Measurements from ENCODE around the gene ALPP. TPM values are rescaled to one million over a fixed set of nuclear protein-coding genes. Genes with fewer than 3 reads are reported as not detected.
"Not testable (repeated sequence)": the region's sequence is repeated elsewhere in the genome, so short reads cannot be mapped to it uniquely, and the experiment has no call there.

ALPP gene
- polyA plus RNA-seq, 1 of the 3 experiments (the other 2 are of a cell fraction), result not detected

GRCh38 chr2:232381204-232382031, 2.9 kb downstream of the ALPP start:
- CTCF ChIA-PET, result interaction anchor here (1.0 kb wide), 1 partner anchor 10 kb away, joined by 4 read pairs; no protein-coding TSS in a partner anchor
- H3F3A ChIP-seq (replicated peaks; ENCODE audit: insufficient read depth); H4K20me1 ChIP-seq (ENCODE audit: insufficient read depth); H3K79me2 ChIP-seq (ENCODE audit: insufficient read depth); H3K9me2 ChIP-seq; H3K27ac ChIP-seq (ENCODE audit: low read depth in 2 of 2, low read length in 1 of 2); H3K9me3 ChIP-seq; H3K9ac ChIP-seq; POLR2A ChIA-PET; H3K4me1 ChIP-seq (ENCODE audit: control insufficient read depth in 1 of 2, insufficient read depth in 2 of 2, low read depth in 1 of 2, low read length in 1 of 2); H2AFZ ChIP-seq (ENCODE audit: low read depth); H3K4me3 ChIP-seq (ENCODE audit: low read depth in 2 of 2, low read length in 1 of 2); H3K4me2 ChIP-seq; H3K36me3 ChIP-seq (replicated peaks in 1 of 2; ENCODE audit: control insufficient read depth in 1 of 2, insufficient read depth in 2 of 2, low read length in 1 of 2): not testable (repeated sequence)
- WGBS (ENCODE audit: low lambda C conversion rate), result 42% methylated on average over 16 of the region's 59 CpGs
- peak; percentile 51 for DNase-seq
- peaks cover 41% of the 10 kb centered on the region for H3K27me3 ChIP-seq (ENCODE audit: insufficient read depth)

DNA sequence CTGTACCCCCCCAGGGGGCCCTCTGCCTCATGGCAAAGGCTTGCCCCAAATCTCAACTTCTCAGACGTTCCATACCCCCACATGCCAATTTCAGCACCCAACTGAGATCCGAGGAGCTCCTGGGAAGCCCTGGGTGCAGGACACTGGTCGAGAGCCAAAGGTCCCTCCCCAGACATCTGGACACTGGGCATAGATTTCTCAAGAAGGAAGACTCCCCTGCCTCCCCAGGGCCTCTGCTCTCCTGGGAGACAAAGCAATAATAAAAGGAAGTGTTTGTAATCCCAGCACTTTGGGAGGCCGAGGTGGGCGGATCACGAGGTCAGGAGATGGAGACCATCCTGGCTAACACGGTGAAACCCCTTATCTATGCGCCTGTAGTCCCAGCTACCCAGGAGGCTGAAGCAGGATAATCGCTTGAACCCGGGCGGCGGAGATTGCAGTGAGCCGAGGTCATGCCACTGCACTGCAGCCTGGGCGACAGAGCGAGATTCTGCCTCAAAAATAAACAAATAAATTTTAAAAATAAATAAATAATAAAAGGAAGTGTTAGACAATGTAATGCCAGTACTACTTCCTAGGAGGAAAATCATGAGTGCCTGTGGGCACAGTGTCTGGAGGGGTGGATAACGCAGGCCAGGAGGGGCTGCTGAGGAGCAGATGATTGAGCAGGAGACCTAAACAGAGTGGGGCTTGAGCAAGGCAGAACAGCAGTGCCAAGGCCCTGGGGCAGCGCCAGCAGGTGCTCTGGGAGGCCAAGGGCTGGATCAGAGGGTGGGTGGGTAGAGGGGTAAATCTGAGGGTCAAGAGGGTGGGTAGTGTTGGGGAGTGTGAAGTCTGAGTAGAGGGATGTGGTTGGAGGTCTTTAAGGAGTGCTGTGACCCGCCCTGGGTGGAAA, 4.0 kb downstream of the ALPP start:
- H2AFZ ChIP-seq (ENCODE audit: low read depth), result no peak overlapping the region
- no peak for DNase-seq

More for the DNA sequence above, 4.0 kb downstream of the ALPP start:
- no peak overlapping the region for H3K4me3 ChIP-seq (ENCODE audit: low read depth in 2 of 2, low read length in 1 of 2)
- H4K20me1 ChIP-seq (ENCODE audit: insufficient read depth), result no peaks in the 10 kb centered on the region
- no peak for TF ChIP-seq TAF1 (IDR thresholded peaks at IDR 0.05; ENCODE audit: borderline replicate concordance, low read depth, low read length)
- no peak for TF ChIP-seq ELF1 (IDR thresholded peaks at IDR 0.05)
- no peak for TF ChIP-seq TCF12 (IDR thresholded peaks at IDR 0.05)
- TF ChIP-seq PBX3 (IDR thresholded peaks at IDR 0.05), result no peak
- no peak for TF ChIP-seq IRF3 (IDR thresholded peaks at IDR 0.05; ENCODE audit: low read depth, low read length)
- no peak for TF ChIP-seq SMC3 (IDR thresholded peaks at IDR 0.05; ENCODE audit: low read depth, low read length)
- no peak for TF ChIP-seq FOSL2 (IDR thresholded peaks at IDR 0.05; ENCODE audit: borderline replicate concordance, low read depth)
- TF ChIP-seq YY1 (IDR thresholded peaks at IDR 0.05; ENCODE audit: low read depth), result no peak
- no peak for TF ChIP-seq JUND (IDR thresholded peaks at IDR 0.05)
- TF ChIP-seq, protein P1, sequence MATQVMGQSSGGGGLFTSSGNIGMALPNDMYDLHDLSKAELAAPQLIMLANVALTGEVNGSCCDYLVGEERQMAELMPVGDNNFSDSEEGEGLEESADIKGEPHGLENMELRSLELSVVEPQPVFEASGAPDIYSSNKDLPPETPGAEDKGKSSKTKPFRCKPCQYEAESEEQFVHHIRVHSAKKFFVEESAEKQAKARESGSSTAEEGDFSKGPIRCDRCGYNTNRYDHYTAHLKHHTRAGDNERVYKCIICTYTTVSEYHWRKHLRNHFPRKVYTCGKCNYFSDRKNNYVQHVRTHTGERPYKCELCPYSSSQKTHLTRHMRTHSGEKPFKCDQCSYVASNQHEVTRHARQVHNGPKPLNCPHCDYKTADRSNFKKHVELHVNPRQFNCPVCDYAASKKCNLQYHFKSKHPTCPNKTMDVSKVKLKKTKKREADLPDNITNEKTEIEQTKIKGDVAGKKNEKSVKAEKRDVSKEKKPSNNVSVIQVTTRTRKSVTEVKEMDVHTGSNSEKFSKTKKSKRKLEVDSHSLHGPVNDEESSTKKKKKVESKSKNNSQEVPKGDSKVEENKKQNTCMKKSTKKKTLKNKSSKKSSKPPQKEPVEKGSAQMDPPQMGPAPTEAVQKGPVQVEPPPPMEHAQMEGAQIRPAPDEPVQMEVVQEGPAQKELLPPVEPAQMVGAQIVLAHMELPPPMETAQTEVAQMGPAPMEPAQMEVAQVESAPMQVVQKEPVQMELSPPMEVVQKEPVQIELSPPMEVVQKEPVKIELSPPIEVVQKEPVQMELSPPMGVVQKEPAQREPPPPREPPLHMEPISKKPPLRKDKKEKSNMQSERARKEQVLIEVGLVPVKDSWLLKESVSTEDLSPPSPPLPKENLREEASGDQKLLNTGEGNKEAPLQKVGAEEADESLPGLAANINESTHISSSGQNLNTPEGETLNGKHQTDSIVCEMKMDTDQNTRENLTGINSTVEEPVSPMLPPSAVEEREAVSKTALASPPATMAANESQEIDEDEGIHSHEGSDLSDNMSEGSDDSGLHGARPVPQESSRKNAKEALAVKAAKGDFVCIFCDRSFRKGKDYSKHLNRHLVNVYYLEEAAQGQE (IDR thresholded peaks at IDR 0.05; ENCODE audit: low read depth, low read length), result no peak
- H3K9me3 ChIP-seq, result no peaks in the 10 kb centered on the region
- no peaks in the 10 kb centered on the region for H3K9me2 ChIP-seq
- no peak overlapping the region for H3K9ac ChIP-seq
- H3K4me2 ChIP-seq, result no peak overlapping the region
- H3K79me2 ChIP-seq (ENCODE audit: insufficient read depth), result no peaks in the 10 kb centered on the region
- H3K27ac ChIP-seq (ENCODE audit: low read depth in 2 of 2, low read length in 1 of 2), result no peak overlapping the region
- peaks cover 53% of the 10 kb centered on the region for H3K27me3 ChIP-seq (ENCODE audit: insufficient read depth)
- H3F3A ChIP-seq (replicated peaks; ENCODE audit: insufficient read depth), result no peaks in the 10 kb centered on the region
- ChIA-PET CTCF (interaction anchor here (1.0 kb wide), 1 partner anchor 8 kb away, joined by 4 read pairs; no protein-coding TSS in a partner anchor), POLR2A (no interaction called here)
- no peaks in the 10 kb centered on the region for H3K36me3 ChIP-seq (replicated peaks in 1 of 2; ENCODE audit: control insufficient read depth in 1 of 2, insufficient read depth in 2 of 2, low read length in 1 of 2)
- 38% methylated on average over 18 of the region's 18 CpGs for WGBS (ENCODE audit: low lambda C conversion rate)
- no peaks in the 10 kb centered on the region; a peak in 1 of 4 replicates for H3K4me1 ChIP-seq (ENCODE audit: control insufficient read depth in 1 of 2, insufficient read depth in 2 of 2, low read depth in 1 of 2, low read length in 1 of 2)
